ENCODE results near the gene CYLD.

The CYLD gene

DNA sequence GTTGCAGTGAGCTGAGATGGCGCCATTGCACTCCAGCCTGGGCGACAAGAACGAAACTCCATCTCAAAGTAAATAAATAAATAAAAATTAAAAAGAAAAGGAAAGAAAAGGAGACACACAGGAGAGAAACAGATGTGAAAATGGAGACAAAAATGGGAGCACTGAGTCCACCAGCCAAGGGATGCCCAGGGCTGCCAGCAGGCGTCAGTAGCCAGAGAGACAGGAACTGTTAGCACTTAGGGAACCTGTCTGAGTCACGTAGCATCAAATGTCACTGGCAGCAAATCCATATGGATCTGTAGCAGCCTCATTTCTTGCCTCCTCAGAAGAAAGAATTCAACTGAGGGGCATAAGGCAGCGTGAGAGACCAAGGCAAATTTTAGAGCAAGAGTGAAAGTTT lies 79.7 kb downstream of the CYLD start:
- DNase-seq: no peak

DNA sequence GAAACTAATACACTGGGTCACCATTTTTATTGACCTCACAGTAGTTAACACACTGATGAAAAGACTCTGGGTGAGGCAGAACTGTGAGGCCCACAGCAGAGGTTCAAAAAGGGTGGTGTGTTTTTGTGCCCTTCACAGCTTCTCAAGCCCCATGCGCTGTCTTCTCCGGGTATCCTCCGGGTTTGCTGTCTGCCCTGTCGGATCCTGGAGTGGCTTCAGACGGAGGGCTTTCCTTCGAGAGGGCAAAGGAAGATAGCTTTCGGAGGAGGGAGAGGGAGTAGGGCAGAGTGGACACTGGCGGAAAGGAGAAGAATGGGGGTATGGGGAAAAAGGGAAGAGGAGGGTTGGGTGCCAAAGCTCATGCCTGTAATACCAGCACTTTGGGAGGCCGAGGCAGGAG lies 80.8 kb downstream of the CYLD start:
- DNase-seq: no peak

DNA sequence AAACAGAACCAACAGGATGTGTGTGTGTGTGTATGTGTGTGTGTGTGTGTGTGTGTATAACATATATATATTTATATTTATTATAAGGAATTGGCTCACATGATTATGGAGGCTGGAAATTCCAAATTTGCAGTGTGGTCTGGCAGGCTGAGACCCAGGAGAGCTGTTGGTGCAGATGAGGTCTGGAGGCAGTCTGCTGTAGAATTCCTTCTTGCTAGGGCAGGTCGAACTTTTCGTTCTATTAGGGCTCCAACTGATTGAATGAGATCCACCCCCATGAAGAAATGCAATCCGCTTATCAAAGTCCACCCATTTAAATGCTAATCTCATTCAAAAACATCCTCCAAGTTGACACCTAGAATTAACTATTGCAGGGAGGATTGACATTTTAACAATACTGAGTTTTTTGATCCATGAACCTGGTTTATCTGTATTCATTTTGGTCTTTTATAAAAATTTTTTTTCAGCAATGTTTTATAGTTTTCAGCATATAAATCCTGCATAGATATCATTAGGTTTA lies 85.0 kb downstream of the CYLD start:
- DNase-seq: no peak

DNA sequence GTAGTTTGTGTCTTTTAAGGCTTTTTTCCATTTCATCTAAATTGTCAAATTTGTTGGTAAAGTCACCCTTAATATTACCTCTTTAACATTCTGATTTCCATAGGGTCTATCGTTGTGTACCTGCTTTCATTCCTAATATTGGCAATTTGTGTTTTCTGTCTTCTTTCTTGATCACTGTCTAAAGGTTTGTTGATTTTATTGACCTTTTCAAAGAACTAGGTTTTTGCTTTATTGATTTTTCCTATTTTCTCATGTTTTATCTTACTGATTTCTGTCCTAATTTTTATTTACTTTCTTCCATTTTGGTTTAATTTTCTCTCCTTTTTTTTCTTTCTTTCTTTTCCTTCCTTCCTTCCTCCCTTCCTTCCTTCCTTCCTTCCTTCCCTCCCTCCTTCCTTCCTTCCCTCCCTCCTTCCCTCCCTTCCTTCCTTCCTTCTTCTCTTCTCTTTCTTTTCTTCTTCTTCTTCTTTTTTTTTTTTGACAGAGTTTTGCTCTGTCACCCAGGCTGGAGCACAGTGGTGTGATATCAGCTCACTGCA lies 86.3 kb downstream of the CYLD start:
- DNase-seq: no peak

DNA sequence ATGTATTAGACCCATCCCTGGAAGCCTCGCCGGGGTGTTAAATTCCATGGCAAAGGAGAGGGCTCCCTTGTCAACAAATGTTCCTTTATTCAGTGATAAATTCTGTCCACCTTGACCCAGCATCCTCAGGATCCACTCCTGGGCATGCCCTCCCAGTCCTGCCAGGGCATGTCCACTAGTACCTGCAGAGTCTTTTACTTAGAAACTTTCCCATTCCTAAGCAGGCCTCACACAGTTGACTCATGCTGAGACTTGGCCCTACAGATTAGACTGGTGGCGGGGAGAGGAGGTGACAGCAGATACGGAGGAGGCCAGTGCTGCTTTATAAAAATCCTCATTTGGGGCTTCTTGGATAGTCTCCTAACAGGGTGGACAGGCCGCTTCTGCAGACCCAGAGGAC lies 88.8 kb downstream of the CYLD start:
- no peak for DNase-seq

DNA sequence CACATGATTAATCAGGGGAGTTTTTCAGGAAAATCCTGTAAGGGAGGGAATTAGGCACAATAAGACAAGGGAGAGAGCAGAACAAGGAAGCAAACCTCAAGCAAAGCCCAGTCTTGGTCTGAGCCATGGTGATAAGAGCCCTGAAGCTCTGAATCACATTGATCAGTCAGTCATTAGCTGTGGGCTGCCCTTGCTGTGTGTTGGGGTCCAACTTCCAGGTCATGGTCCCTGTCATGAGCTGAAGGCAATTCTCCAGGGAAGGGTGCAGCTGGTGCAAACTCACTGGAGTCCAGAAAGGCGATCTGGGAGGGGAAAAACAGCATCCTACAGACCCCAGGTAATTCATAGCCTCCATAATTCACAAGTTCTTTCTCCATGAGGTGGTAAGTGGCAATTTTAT lies 89.9 kb downstream of the CYLD start:
- DNase-seq: no peak

DNA sequence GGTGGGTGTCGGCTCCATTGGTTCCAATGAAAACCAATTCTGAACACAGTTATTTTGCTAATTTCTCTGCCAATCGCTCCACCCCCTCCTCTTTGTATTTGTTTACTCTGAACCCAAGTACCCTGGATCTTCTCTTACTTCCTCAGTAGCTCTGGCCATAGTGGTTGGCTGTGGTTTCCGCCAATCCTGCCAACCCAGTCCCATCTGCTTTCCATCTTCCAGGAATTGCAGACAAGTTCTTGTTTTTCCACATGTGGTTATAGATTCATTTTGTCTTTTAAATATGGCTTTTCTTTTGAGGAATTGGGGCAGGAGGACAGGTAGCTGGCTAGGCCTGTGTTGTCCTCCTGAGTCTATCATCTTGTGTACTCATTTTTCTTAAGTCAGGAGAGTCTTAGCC lies 92.0 kb downstream of the CYLD start:
- no peak for DNase-seq

DNA sequence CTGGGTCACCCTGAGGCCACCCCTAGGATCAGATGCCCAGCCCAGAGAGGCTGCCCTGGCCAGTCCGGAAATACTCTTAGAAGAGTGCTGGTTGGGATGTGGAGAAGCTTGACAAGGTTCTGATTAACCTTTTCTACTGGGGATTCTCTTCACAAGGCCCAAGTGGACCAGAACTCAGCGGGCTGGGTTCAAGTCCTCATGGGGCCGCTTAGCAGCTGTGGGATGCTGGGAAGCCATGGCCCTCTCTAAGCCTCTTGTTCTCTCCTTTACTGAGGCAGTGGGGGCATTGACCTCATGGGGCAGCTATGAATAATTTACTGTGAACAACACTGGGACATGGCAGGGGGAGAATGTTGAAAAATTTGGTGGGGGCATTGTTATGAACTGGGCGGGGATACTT lies 92.8 kb downstream of the CYLD start:
- no peak for DNase-seq

- DNase-seq: no peak
Measured at GRCh38 chr16:50835358-50836060, 93.6 kb downstream of the CYLD start.

DNA sequence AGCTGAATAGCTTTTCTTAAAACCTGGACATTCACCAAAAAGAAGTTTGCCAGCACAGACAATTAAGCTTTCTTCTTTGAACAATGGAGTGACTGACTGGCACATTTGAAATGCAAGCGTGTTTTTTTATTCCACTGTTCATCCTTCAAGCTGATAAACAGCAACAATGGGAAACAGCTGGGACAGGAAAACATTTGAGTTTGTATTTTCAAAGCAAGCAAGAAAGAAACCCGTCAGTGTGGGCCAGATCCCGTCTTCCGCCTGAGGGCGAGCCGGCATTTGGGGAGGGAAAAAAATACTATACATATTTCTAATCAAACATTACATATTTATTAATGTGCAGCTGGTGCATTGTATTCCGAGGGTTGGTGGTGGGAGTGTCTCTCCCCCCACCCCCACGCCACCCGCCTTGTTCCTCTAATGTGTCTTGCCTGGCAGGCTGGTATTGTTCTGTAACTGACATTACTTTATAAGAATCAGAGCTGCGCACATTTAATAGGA lies 94.3 kb downstream of the CYLD start:
- DNase-seq: no peak

DNA sequence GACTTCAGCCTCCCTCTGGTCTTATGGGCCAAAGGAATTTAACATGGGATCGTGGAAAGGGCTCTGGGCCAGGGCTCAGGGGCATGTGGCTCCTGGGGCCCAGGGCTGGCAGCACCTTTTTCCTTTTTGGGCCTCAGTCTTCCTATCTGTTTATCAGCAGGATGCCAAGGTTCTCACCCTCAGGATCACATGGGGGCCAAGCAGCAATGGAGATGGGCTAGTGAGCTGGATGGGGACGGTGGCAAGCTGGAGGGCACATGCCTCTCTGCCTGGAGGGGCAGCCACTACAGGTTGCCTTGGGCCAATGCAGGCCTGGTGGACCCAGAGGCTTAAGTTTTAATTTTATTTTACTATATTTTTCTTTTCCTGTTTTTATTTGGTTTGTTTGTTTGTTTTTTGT lies 95.4 kb downstream of the CYLD start:
- no peak for DNase-seq

DNA sequence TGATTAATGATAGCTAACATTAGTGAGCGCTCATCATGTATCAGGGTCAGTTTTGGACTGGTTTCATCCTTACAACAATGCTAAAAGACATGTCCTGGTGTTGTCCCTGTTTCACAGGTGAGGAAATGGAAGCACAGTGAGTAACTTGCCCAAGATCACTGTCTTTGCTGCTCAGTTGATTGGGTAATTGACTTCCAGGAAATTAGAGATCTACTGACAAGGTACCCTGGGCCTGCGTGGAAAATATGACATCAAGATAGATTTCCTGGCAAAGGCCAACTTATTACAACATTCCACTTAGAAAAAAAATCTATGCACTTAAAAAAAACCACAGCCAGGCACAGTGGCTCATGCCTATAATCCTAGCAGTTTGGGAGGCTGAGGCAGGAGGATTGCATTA lies 96.3 kb downstream of the CYLD start:
- no peak for DNase-seq

DNA sequence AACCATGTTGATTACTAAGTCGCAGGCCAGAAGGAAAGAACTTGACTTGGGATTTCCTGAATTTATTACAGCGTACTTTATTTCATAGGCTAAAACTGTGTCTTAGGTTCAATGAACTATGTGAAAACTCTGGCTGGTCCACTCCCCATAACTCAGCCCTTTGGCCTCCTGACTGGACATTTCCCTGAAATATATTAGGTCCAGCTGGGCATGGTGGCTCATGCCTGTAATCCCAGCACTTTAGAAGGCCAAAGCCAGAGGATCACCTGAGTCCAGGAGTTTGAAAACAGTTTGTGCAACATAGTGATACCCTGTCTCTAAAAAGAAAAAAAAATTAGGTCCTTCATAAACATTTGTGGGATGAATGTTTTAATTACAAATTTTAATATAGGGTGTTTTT lies 97.0 kb downstream of the CYLD start:
- DNase-seq: no peak

- no peak for DNase-seq
Measured at GRCh38 chr16:50839356-50839755, 97.5 kb downstream of the CYLD start.

DNA sequence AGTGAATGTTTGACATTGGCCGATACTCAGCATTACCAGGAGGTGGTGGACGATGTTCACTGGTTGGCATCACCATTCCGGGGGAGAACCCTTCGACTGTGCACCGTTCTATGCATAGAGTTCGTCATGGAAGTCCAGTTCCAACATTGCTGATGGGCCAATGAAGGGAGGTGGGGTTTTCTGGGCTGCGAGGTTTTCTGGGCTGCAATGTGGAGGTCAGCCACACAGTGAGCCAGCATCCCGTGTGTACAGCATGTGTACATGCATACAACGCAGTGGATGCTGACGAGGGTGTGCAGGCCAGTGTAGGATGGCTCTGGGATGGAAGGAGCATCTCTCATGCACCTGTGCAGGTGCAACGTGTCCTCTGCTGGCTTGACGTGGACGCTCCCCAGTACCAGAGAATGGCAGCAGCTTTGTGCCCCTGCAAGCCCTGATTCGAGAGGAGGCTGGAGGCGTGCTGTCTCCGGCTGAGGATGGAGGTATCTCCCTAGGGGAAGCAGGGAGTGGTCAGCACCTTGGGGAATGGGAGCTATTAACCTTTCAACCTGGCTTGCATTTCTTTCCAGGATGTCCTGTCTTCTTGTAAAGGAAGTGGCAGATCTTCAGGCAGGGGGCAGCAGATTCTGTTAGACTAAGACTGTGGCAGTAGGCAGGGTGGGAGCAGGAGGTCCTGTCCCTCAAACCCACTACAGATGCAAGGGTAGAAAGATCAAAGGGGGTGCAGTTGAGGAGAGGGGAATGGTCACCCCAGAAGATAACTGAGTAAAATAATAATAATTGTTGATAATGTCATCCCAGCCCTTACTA lies 98.2 kb downstream of the CYLD start:
- DNase-seq: no peak

DNA sequence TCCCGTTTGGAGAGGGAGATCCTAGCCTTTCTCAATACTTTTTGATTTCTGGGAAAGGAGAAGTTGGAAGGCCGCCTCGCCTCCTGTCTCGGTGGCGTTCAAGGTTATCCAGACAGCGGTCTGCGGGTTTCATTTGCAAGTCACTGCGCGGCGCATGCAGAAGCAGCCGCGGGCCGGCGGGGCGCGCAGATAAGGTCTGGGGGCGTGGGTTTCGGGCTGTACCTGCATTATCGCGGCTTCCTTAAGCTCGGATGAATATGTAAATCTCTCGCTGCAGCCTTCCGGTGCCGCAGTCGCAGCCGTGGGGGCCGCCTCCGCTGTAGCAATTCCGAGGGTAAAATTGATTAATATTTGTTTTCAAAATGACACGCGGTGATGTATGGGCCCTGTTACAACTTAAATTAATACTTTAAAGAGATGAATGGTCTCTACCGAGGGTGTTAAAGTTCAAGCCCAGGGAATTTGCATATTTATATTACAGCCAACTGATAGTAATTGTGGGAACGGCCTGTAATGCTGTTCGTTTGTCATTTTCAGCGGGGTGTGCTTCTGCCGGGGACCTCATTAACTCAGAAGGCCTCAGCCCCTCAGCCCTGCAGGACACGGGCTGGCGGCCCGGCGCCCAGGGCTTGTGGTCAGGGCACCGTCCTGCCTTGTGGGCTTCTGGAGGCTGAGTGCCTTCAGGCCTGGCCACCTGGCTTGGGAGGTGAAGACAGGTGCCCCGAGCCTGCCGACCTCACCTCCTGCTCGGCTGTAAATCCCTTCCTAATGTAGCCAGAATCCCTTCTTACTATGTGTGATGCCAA lies 99.4 kb downstream of the CYLD start:
- no peak for DNase-seq

DNA sequence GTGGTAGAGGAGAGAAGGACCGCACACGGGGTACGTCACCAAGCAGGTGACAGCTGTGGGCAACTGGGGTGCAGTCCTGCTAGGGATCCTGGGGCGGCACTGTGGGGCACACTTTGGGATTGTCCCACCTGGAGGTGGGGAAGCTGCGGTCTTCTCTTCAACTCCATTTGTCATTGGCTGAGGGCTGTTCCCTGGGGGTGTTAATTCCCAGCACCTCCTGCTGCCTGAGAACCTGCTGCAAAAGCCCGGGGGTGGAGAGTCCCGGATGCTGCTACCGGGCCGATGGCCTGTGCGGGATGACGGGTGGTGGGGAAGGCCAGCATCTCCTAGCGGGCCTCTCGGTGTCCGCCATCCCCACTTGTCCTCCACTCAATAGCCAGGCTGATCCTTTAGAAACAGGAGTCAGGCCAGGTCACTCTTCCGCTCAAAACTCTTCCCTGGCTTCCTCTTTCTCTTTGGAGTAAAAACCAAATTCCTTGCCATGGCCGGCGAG lies 100.2 kb downstream of the CYLD start:
- DNase-seq: no peak

GRCh38 chr16:50842589-50842988 lies 100.7 kb downstream of the CYLD start:
- no peak for DNase-seq

- DNase-seq: no peak
Measured at GRCh38 chr16:50844840-50845239, 103.0 kb downstream of the CYLD start.

- no peak for DNase-seq
Measured at GRCh38 chr16:50845296-50845695, 103.4 kb downstream of the CYLD start.

- DNase-seq: no peak
Measured at GRCh38 chr16:50846511-50846910, 104.6 kb downstream of the CYLD start.

DNA sequence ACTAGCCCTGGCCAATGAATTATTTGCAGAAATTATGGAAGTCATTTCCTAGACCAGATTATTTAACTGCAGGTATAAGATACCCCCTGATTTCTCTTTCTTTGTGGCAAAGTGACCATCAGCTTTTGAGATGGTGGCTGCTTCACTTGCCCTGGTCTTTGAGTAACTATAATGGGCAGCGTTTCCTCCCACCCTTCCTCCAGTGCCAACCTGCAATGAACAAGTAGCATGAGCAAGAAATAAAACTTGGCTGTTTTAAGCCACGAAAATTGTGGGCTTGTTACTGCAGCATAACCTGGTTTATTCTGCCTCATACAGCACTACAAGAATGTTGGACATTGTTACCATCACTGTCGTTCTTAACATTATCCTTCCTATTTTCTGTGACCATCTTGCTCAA lies 105.3 kb downstream of the CYLD start:
- DNase-seq: no peak

All from SIG-M5 (cell line).